Hypothalamus (tissue), 51 donors: ENCODE results near the gene CCDC9.
A peak's percentile ranks its signal among the peaks of the same experiment; 100 is the strongest.
"Not testable (repeated sequence)": the region's sequence is repeated elsewhere in the genome, so short reads cannot be mapped to it uniquely, and the experiment has no call there.

ENCODE experiments used
- DNase-seq, 51 donors: peaks; one replicate each; lab custom pipeline; 2025; lab: John Stamatoyannopoulos, UW

CCDC9 gene

DNA sequence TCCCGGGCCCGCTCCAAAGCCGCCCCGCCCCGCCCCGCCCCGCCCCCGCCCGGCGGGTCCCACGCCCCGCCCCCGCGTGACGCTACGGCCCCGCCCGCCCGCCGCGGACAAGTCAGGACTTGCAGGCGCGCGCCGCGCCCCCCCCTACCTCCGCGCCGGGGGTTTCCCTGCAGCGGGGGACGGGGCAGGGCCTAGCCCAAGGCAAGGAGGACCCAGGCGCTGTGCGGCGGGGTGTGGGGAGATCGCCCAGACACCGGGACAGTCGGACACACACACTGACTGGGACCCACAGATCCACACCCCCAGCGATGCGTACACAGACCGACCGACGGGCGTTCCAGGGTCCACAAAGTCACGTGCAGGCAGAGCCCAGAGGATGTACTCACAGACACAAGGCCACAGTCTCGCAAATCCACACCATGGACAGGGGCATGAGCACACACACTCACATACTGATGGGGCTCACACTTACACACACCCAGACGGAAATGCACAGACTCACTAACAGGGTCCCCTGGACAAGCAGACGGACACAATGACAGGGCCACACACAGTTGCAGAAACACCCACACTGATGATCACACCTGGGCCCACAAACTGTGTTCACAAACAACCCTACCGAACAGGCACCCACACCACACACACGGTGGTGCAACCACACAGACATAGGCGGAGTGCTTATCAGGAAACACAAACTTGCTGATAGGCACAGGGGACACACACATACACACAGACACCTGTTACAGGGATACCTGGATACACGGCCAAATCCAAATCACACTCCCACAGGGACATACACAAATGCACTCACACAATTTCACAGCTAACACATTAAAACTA, 24.9 kb upstream of the CCDC9 start:
- DNase-seq = peak in 50 of 51 donors; percentile 32 to 92 (median 70)

DNA sequence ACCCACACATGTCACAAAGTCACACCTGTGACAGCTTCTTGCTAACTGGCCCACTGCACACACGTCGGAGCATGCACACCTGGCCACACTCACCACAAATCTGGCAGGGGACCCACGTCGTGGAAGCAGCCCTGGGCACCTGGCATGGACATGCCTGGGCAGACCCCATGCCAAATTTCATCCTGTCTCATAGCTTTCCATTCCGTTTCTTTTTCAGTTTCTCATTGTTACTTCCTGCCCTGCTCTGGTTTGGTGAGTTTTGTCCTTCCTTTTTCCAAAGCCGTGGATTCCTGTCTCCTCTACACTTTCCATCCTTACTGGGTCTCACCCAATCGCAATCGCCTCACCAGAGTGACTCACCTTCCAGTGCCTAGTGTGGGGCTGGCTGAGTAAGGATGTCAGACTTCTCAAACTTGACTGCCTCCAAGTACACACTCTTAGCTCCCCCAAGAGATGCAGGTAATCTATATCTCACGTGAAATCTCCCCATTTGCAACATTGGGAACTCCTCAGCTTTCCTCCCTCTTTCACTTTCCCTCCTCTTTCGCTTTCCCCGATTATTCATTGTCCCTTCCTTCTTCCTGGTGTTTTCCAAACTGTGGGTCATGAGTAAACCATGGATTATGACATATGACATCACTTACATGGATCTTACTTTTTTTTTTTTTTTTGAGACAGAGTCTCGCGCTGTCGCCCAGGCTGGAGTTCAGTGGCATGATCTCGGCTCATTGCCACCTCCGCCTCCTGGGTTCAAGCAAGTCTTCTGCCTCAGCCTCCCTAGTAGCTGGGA, 23.7 kb upstream of the CCDC9 start:
- DNase-seq = peak in 3 of 51 donors; percentile 3 to 13 (median 9)

DNA sequence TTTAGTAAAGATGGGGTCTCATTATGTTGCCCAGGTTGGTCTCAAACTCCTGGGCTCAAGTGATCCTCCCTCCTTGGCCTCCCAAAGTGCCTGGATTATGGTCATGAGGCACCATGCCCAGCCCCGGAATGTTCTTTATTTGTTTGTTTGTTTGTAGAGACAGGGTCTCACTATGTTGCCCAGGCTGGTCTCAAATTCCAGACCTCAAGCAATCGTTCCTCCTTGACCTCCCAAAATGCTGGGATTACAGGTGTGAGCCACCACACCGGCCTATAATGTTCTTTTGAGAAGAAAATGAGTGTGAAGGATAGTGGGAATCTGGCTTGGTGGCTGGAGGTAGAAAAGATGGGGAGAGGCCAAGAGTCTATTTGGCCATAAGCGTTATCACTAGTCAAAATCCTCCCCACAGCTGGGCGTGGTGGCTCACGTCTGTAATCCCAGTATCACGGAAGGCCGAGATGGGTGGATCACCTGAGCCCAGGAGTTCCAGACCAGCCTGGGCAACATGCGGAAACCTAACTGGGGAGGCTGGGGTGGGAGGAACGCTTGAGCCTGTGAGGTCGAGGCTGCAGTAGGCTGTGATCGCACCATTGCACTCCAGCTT, 20.2 kb upstream of the CCDC9 start:
- no peak for DNase-seq

DNA sequence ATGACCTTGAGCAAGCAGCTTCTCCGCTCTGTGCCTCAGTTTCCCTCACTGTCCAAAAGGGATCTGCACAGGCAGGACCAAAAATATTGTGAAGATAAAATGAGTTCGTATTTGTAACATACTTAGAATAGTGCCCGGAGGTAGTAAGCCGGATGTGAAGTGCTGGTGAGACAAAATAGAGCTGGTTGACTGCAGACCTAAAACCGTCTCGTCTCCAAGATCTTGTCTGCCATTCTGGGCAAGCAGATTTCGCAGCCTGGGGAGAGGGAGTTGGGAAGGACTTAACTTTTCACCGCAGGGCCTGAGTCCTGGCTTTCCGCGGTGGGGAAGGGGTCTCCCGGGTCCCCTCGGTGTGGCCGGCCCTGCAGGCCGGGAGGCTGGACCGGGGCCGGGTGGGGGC, 17.2 kb upstream of the CCDC9 start:
- peak in 1 of 51 donors; percentile 56 for DNase-seq

DNA sequence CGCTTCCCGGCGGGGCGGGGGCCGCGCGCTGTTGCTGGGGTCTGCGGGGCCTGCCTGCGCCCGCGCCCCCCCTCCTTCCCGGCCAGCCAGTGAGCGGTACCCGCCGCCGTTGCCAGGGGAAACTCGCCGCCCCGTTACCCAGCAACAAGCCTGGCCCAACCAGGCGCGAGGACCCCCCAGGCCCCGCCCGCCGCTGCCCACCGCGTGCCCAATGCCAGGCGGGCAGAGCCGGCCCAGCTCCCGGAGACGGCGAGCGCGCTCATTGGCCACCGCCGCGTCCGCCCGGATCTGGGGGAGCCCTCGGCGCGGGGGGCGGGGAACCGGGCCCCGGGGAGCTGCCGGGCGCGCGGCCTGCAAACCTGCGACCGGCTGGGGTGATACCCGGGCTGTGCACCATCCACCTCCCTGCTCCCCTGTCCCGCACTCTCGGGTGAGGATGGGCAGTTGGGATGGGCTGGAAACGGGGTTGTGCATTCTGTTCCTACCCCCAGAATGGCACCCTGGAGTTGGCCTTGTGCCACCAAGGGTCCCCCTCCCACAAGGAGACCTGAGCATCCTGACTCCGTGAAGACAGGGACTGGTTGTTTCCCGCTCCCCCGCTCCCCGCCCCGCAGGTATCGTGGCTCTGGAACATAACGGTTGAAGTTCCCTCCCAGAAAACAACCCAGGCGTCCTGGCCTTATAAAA, 16.6 kb upstream of the CCDC9 start:
- DNase-seq = peak in 49 of 51 donors; percentile 20 to 92 (median 80)

DNA sequence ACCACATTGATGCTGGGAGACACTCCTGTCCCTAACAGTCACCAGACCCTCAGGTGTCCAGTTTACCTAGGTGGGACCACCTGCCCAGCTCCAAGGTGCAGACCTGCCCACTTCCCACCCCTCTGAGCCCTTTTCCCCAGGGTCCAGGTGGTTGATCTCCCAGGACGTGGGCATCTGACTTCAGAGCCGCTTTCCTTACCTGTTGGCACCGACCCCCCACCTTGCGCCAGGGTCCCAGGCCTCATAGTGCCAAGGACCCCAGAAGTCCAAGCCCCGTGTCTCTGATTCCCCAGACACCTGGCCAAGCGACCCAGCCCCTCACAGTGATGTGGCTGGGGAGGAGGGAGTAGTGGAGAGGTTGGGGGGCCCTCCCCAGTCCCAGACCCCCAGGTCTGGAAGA, 15.8 kb upstream of the CCDC9 start:
- DNase-seq = no peak

DNA sequence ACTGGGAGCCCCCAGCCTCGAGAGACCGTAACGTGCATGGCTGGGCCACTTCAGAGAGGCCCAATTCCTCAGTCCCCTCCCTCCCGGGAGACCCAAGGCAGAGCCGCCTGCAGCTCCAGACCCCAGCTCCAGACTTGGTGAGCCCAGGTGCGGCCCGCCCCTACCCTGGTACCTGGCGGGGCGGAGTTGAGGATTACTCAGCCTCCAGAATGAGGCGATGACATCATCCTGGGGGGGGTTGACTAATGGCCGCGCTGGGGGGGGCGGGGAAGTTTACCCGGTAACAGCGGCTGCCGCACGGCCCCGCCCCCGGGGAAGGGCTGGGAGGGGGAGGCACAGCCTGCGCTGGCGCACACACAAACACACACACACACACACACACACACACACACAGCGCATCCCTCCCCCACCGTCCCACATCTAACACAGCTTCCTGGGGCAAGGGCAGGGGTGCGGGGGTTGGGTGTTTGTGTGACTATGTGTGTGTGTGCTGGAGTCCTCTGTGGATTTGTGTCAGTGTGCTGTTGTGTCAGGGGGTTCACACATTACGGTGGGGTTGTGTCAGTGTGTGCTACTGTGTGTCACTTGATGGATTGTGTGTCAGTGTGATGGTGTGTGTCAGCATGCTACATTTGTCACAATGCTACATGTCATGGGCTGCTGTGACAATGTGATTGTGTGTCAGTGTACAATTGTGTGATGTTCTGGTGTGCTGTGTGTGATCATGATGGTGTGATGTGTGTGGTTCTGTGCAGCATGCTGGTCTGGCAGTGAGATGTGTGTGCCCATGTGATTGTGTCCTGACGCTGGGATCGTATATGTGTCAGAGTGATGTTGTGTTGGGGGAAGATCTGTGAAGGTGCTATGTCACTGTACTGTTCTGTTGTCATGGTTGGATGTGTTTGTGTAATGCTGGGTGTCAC, 15.1 kb upstream of the CCDC9 start:
- peak in 35 of 51 donors; percentile 4 to 73 (median 45) for DNase-seq

DNA sequence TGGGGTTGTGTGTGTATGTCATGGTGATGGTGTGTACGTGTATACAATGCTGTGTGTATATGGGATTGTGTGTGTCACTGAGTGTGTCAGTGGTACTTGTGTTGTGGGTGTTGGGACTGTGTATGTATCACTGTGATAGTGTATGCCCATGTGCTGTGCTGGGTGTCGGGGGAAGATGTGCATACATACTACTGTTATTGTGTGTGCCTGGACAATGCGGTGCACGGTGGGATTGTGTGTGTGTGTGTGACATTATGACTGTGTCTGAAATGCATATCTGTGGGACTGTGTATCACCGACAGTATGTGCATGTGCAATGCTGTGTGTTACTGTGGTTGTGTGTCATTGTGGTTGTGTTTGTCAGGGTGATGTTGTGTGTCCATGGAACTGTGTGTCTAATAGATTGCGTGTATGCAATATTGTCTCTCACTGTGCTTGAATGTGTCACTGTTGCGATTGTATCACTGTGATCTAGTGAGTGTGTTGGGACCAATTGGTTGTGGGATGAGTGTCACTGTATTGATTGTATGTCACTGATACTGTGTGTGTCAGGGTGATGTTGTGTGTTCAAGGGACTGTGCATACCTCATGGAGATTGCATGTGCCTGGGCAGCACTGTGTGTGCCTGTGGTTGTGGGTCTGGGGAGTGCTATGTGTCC, 14.3 kb upstream of the CCDC9 start:
- no peak for DNase-seq

DNA sequence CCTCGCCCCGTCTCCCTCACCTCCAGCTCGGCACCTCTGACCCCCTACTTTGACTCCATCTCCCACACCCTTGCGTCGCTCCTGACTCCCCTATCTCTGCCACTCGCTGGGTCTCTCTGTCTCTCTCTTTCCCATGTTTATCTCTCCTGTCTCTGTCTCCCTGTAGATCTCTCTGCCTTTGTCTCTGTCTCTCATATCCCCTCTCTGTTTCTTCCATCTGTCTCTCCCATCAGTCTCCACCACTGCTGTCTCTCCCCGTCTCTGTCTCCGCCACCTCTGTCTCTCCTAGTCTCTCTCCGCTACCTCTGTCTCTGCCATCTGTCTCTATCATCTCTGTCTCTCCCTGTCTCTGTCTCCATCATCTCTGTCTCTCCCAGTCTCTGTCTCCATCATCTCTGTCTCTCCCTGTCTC, 13.0 kb upstream of the CCDC9 start:
- no peak for DNase-seq

DNA sequence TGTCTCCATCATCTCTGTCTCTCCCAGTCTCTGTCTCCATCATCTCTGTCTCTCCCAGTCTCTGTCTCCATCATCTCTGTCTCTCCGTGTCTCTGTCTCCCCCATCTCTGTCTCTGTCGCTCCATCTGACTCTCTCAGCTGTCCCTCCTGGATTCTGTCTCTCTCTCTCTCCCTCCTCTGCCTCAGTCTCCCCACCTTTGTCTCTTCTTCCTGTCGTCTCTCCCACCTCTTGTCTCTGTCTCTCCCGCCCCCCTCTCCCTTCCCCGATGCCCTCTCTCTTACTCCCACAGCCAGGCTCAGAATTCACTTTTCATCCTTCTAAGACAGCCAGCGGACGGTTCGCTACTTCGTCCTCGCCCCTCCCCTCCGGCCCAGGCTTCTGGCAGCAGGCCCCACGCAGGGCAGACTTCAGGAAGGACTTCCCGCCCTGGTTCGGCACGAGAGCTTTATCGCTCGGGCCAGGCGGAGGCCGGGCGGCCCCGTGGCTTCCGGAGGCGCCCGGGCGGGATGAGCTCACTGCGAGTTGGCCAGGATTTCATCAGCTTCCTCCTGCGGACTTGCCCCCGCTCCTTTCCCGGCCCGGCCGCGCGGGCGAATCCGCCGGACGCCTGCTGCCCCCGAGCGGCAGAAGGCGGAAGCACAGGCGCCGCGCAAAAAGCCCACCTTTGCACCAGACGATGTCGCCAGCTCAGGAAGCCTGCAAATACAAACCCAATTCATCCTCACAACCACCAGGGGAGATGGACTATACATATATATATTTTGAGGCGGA, 12.4 kb upstream of the CCDC9 start:
- DNase-seq = peak in 49 of 51 donors; percentile 20 to 88 (median 72)

DNA sequence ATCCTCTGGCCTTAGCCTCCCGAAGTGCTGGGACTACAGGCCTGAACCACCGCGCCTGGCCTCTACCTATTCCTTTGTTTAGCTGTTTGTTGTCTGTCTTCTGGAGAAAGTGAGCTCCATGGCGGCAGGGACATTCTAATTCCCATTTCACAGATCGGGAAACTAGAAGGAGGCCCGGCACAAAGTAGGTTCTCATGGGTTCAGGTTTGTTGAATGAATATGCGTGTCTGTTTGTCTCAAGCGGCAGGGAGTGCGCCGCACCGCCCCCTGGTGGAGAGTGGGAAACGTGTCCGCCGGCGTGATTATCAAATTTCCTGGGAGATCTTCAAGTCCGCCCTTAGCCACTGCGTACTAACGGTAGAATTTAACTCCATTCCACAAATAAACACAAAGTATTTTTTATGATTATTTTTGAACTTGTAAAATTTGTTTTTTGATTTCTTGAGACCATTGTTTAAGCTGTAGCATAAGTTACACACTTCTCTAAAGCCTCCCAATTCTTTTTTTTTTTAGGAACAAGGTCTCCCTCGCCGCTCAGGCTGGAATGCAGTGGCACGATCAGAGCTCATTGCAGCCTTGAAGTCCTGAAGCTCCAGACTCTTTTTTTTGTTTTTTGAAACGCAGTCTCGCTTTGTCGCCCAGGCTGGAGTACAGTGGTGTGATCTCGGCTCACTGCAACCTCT, 8.9 kb upstream of the CCDC9 start:
- peak in 43 of 51 donors; percentile 4 to 77 (median 44) for DNase-seq

DNA sequence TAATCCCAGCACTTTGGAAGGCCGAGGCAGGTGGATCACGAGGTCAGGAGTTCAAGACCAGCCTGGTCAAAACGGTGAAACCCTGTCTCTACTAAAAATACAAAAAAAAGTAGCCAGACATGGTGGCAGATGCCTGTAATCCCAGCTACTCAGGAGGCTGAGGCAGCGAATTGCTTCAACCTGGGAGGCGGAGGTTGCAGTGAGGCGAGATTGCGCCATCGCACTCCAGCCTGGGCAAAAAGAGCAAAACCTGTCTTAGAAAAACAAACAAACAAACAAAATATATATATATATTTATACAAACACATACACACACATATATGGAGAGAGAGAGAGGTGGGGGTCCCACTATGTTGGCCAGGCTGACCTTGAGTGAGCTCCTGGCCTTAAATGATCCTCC, 3.3 kb upstream of the CCDC9 start:
- DNase-seq = not testable (repeated sequence)

DNA sequence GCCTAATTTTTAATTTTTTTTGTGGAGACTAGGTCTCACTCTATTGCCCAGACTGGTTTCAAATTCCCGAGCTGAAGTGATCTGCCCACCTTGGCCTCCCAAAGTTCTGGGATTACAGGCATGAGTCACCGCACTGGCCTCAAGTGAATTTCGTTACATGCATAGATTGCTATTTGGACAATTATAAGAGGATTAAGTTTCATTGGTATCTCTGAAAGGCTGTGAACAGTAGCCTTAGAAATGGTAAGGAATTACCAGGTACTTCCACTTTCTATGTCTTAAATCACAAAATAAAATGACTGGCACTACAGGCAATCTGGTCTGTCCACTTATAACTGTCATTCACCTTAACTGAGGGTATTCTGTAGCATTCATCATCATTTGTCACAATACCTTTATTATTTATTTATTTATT, 2.9 kb upstream of the CCDC9 start:
- no peak for DNase-seq

DNA sequence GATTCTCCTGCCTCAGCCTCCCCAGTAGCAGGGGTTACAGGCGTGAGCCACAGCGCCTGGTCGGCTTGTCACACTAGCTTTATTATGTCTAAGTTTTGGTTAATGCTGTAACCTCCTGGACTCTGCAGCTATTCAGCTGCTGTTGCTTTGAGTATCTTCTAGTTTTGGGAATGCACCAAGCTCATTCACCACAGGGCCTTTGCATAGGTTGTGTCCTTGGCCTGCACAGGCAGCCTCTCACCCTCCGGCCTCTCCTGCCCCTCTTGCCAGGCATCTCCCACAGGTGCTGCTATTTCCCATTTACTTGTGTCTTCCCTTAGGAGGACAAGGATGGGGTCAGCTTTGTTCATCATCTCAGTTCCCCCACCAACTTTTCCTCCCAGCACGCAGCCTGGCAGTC, 2.4 kb upstream of the CCDC9 start:
- DNase-seq = no peak

DNA sequence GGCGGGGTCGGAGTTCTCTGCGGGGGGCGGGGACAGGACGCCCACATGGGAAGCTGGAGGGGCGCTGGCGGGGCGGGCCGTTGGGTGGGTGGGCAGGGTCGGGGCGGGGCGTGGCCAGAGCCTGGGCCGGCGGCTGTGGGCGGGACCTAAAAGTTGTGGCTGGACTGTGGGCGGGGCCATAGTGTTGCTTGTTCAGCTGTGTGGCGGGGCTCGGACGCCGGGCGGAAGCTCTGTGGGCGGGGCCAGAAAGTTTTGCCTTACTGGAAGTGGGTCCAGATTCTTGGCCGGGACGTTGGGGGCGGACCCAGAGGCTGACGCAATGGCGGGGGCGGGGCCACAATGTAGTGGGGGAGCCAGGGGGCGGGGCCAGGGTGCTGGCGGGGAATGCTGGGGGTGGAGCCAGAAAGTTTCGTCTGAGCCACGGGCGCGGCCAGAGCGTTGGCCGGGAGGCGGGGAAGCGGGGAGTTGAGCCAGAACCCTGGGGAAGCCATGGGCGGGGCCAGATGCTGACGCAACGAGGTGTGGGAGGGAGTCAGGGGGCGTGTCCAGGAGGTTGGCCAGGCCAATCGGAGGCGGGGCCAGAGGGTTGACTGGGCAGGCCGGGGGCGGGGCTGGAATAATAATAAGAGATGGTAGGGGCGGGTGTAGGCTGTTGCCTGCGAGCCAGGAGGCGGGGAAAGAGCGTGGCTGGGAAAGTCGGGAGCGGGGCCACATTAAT, 527 bp downstream of the CCDC9 start:
- DNase-seq = peak; percentile 87 to 100 (median 100)

DNA sequence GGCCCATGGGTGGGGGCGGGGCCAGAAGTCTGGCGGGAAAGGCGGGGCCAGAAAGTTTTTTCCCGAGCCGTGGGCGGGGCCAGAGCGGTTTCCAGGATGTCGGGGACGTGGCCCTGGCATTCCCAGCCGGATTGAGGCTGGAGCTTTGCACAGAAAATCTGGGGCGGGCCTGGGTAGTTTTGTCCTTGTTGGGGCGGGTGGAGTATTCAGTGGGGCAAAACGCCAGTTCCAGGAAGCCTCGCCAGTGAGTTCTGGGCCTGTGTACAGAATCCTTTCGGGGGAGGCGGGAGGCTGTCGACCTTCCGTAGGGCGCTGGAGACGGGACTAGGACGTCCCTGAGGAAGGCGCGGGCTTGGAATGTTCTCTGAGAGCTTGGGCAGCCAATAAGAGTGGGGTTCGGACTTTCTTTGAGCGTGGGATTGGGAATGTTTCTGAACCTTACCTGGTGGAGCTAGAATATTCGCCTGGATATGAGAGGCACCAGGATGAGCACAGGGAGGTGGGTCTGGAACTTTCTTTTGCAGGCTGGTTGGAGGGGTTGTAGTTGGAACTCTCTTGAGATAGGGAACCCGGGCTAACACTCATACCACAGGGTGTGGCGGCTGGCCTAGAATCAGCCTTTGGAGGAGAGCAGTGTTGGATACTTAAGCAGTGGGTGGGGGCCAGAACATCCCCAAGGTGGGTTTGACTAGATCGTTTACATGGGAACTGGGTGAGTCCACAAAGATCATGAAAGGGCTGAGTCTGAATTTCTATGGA, 1.3 kb downstream of the CCDC9 start:
- DNase-seq = peak in 2 of 51 donors; percentile 25 to 38
